Muscle of leg (tissue), 11 donors: ENCODE data around the gene MRPS11. TPM values are rescaled to one million over a fixed set of nuclear protein-coding genes. Genes with fewer than 3 reads are reported as not detected.
A peak's percentile ranks its signal among the peaks of the same experiment; 100 is the strongest.
"Not testable (repeated sequence)": the region's sequence is repeated elsewhere in the genome, so short reads cannot be mapped to it uniquely, and the experiment has no call there.

ENCODE experiments used
- DNase-seq: peaks from one replicate; pipeline ENCODE4 v3.0.0; 2013
- H3K27ac ChIP-seq: one replicate; pipeline ENCODE4 v1.5.1; 2013; ENCODE audit warnings: mild to moderate bottlenecking, low read length, control low read depth
- H3K27me3 ChIP-seq: one replicate; pipeline ENCODE4 v1.6.1; 2013; ENCODE audit warnings: low read length; ENCODE audit not compliant: control insufficient read depth, insufficient read depth
- H3K36me3 ChIP-seq: one replicate; pipeline ENCODE4 v1.6.1; 2013; ENCODE audit warnings: low read length; ENCODE audit not compliant: control insufficient read depth, insufficient read depth
- H3K4me1 ChIP-seq: one replicate; pipeline ENCODE4 v1.6.1; 2013; ENCODE audit warnings: low read length; ENCODE audit not compliant: control insufficient read depth, insufficient read depth
- H3K4me3 ChIP-seq: one replicate; pipeline ENCODE4 v1.5.1; 2013; ENCODE audit warnings: low read length, control low read depth
- H3K9me3 ChIP-seq: replicated peaks from 2 replicates; pipeline ENCODE4 v1.6.1; 2013; ENCODE audit warnings: low read depth, low read length; ENCODE audit not compliant: control insufficient read depth
- WGBS: methylation state at CpG from one replicate; pipeline ENCODE4 v1.1.5; 2013; ENCODE audit warnings: missing lambda C conversion rate; ENCODE audit not compliant: insufficient coverage; 5-methylcytosine and 5-hydroxymethylcytosine counted together
- polyA plus RNA-seq, 8 donors: library from polyadenylated mRNA; unstranded; fragments of 120-200 nt; gene quantifications; one replicate each; pipeline versions ENCODE4 v1.2.1 to v1.2.3, GENCODE V29; 2013; ENCODE audit warnings: inconsistent platforms in 1 of 8, low replicate concordance in 1 of 8; ENCODE audit not compliant: insufficient read length in 8 of 8, insufficient read depth in 1 of 8
- total RNA-seq: library from RNA; stranded (reverse); fragments of 120-200 nt; gene quantifications from one replicate; pipeline ENCODE4 v1.2.4, GENCODE V29; 2013

MRPS11 gene
- total and polyA plus RNA-seq, 9 donors = 46.2 to 52.9 (median 48.5) TPM

DNA sequence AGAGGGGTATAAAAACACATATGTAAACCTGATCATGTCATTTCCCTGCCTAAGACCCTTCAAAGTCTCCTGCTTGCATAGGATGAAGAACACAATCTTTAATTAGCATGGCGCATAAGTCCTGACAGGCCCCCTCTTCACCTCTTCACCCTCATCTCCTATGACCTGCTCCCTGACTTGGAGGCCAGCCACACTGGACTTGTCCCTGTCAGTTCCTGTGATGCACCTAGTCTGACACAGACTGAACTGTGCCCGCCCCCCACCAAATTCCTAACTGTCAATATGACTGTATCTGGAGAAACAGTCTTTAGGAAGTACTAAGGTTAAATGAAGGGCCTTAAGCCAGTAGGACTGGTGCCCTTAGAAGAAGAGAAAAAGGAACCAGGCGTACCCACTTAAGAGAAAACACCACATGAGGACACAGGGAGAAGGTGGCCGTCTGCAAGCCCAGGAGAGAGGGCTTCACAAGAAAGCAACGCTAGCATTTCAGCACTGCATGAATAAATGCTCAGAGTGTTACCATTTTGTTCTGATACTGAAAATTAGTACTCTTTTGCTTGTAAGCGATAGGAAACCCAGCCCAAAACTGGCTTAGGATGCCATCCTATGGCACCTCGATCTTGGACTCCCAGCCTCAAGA lies 34.3 kb upstream of the MRPS11 start:
- peaks cover 10% of the 10 kb centered on the region for H3K27me3 ChIP-seq
- no peak for DNase-seq
- 100% methylated on average over 3 of the region's 7 CpGs for WGBS
- H3K27ac ChIP-seq = no peak overlapping the region
- no peaks in the 10 kb centered on the region for H3K36me3 ChIP-seq
- no peaks in the 10 kb centered on the region for H3K9me3 ChIP-seq
- H3K4me3 ChIP-seq = no peak overlapping the region
- peaks cover 4% of the 10 kb centered on the region for H3K4me1 ChIP-seq

DNA sequence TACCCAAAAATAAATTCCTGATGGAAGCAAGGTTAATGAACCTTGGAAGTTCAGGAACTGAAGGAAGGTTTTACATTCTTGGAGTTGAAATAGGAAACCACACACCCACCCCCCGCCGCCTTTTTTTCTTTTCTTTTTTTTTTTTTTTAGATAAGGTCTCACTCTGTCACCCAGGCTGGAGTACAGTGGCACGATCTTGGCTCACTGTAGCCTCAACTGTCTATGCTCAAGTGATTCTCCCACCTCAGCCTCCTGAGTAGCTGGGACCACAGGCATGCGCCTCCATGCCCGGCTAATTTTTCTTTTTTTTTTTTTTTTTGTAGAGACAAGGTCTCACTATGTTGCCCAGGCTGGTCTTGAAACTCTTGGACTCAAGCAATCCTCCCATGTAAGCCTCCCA lies 33.4 kb upstream of the MRPS11 start:
- WGBS = 80% methylated on average over 2 of the region's 5 CpGs
- H3K9me3 ChIP-seq, H3K27ac ChIP-seq, H3K4me3 ChIP-seq, H3K27me3 ChIP-seq, H3K4me1 ChIP-seq, DNase-seq, H3K36me3 ChIP-seq: not testable (repeated sequence)

DNA sequence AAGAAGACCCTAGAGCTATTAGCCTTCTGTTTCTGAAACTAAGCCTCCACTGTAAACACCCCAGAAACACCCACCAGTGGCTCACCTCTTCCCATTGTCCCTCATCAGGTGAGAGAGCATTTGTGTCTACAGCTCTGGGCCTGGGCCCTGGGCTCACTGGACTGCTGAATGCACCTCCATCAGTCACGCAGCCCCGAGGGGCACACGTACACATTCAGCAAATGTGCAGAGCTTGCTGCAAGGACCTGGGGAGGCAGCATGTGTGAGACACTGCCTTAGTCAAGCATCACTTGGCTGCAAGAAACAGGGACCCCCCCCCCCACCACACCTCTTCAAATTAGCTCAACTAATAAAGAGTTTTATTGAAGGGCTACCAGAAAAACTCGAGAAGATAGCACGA lies 29.3 kb upstream of the MRPS11 start:
- H3K9me3 ChIP-seq = no peaks in the 10 kb centered on the region
- H3K27me3 ChIP-seq = no peaks in the 10 kb centered on the region
- H3K4me1 ChIP-seq = peaks cover 4% of the 10 kb centered on the region
- no peak overlapping the region for H3K4me3 ChIP-seq
- H3K36me3 ChIP-seq = no peaks in the 10 kb centered on the region
- DNase-seq = no peak
- no peak overlapping the region for H3K27ac ChIP-seq
- 44% methylated on average over 3 of the region's 5 CpGs for WGBS

DNA sequence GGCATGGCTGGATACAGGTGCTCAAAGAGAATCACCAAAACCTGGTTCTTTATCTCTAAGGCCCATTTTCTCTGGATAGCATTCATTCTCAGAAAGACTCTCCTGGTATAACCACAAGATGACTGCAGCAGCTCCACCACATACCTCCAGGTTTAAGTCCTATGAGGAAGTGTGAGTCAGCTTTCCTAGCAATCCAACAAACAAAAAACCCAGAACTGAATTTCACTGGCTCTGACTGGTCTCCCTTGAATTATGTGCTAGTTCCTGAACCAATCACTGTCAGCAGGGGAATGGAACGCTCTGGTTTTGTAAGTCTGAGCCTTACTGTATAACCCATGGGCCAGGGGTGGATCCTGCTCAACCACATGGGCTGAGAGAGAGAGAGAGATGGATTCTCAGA lies 27.5 kb upstream of the MRPS11 start:
- no peaks in the 10 kb centered on the region for H3K27me3 ChIP-seq
- H3K9me3 ChIP-seq = peaks cover 2% of the 10 kb centered on the region
- H3K27ac ChIP-seq = no peak overlapping the region
- H3K4me3 ChIP-seq = no peak overlapping the region
- DNase-seq = no peak
- H3K36me3 ChIP-seq = no peaks in the 10 kb centered on the region
- H3K4me1 ChIP-seq = peaks cover 4% of the 10 kb centered on the region
- WGBS = 80% methylated on average over 1 of the region's 1 CpG

DNA sequence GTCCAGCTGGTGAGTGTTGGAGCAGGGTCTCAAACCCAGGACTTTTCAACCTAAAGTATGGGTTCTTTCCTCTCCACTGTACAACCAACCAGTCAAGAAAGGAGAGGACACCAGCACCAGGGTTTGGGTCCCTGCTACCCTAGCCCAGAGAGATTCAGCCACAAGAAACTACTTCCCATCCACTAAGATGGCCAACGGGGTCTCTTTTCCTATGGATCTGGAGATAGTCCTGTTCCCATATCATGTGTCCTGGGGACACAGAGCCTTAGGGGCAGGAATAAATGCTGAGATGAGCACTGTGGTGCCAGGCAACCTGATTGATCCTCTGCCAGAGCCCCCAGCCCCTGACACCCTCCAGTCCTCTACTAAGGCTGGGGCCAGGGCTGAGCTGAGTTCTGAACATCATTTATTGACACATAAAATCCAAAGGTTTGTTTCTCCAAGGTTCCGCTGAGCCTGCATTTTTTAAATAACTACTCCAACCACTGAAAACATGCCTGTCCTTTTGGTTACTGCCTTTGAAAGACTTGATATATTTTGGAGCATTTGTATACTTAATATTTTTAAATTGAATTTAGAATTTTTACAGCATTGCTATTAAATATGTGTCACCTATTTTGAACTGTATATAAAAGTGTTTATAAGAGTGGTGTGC lies 26.3 kb upstream of the MRPS11 start:
- Histone ChIP-seq H3K9me3 (peaks cover 2% of the 10 kb centered on the region), H3K4me3 (no peak overlapping the region), H3K27ac (no peak overlapping the region), H3K27me3 (no peaks in the 10 kb centered on the region), H3K36me3 (no peaks in the 10 kb centered on the region), H3K4me1 (no peaks in the 10 kb centered on the region)
- no peak for DNase-seq
- WGBS = no CpG with 5 or more reads among the region's 2 CpGs

GRCh38 chr15:88447206-88447605 lies 20.3 kb upstream of the MRPS11 start:
- no CpG with 5 or more reads among the region's 1 CpG for WGBS
- DNase-seq = no peak
- no peak overlapping the region for H3K27ac ChIP-seq
- H3K4me3 ChIP-seq = no peak overlapping the region
- H3K36me3 ChIP-seq = no peaks in the 10 kb centered on the region
- no peaks in the 10 kb centered on the region for H3K27me3 ChIP-seq
- H3K4me1 ChIP-seq = peaks cover 2% of the 10 kb centered on the region
- H3K9me3 ChIP-seq = peaks cover 2% of the 10 kb centered on the region

GRCh38 chr15:88447741-88448140 lies 19.8 kb upstream of the MRPS11 start:
- no peak overlapping the region for H3K4me3 ChIP-seq
- no CpG with 5 or more reads among the region's 1 CpG for WGBS
- no peaks in the 10 kb centered on the region for H3K27me3 ChIP-seq

GRCh38 chr15:88448991-88449461 lies 18.5 kb upstream of the MRPS11 start:
- Histone ChIP-seq H3K4me1 (peaks cover 2% of the 10 kb centered on the region), H3K9me3 (no peaks in the 10 kb centered on the region), H3K27ac (no peak overlapping the region), H3K27me3 (no peaks in the 10 kb centered on the region), H3K36me3 (no peaks in the 10 kb centered on the region), H3K4me3 (no peak overlapping the region)
- peak; percentile 7 for DNase-seq
- 44% methylated on average over 5 of the region's 5 CpGs for WGBS

More at GRCh38 chr15:88447741-88448140, 19.8 kb upstream of the MRPS11 start:
- DNase-seq = no peak
- peaks cover 2% of the 10 kb centered on the region for H3K9me3 ChIP-seq
- peaks cover 2% of the 10 kb centered on the region for H3K4me1 ChIP-seq
- no peaks in the 10 kb centered on the region for H3K36me3 ChIP-seq
- H3K27ac ChIP-seq = no peak overlapping the region

DNA sequence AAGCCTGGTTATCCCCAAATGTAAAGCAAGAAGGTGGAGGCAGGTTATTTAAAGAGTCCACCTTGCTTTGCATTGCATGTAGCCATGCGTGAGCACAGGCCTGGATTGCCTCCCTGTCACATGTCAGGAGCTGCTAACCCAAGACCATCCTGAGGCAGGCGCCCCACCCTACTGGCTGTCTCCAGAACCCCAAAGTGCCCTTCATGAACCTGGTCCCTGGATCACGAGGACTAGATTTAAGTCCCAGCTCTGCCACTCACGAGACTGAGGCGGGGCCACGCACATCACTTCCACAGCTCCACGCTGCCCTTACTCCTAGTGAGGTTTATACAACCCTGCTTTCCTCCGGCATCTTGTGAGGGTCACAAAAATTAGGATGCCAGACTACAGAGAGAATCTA lies 17.9 kb upstream of the MRPS11 start:
- no peaks in the 10 kb centered on the region for H3K36me3 ChIP-seq
- no peak overlapping the region for H3K4me3 ChIP-seq
- peaks cover 2% of the 10 kb centered on the region for H3K4me1 ChIP-seq
- no peak overlapping the region for H3K27ac ChIP-seq
- no peaks in the 10 kb centered on the region for H3K9me3 ChIP-seq
- H3K27me3 ChIP-seq = no peaks in the 10 kb centered on the region
- 78% methylated on average over 7 of the region's 8 CpGs for WGBS
- no peak for DNase-seq

GRCh38 chr15:88450125-88450798 lies 17.2 kb upstream of the MRPS11 start:
- Histone ChIP-seq H3K4me3 (no peak overlapping the region), H3K9me3 (no peaks in the 10 kb centered on the region), H3K4me1 (peaks cover 7% of the 10 kb centered on the region), H3K27ac (no peak overlapping the region), H3K27me3 (no peaks in the 10 kb centered on the region), H3K36me3 (peaks cover under 1% of the 10 kb centered on the region)
- peak; percentile 40 for DNase-seq
- WGBS = 0% methylated on average over 4 of the region's 12 CpGs
